Panc1 (cell line): ENCODE measurements around the gene WDR82. TPM values are rescaled to one million over a fixed set of nuclear protein-coding genes. Genes with fewer than 3 reads are reported as not detected.

ENCODE experiments used
- ATAC-seq: fragments of 200-7000 bp; cut with Tn5 transposase; 2 replicates; pipeline ENCODE4 v1.9.1; 2020; ENCODE audit warnings: mild to moderate bottlenecking, moderate library complexity
- BruUV-seq: library from RNA; stranded (reverse); fragments of 400-500 nt; replicated peaks from 2 replicates; lab custom pipeline; 2021; lab: Mats Ljungman, UMichigan
- CTCF ChIA-PET: fragments of 300-600 bp; sonication (Branson Sonifier 250); formaldehyde crosslinking; loops from one replicate; lab custom pipeline; 2022; ENCODE audit warnings: antibody characterized with exemption; lab: Charles Lee
- POLR2A ChIA-PET: fragments of 300-600 bp; sonication (Branson Sonifier 250); formaldehyde crosslinking; loops from one replicate; lab custom pipeline; 2022; ENCODE audit warnings: antibody characterized with exemption; lab: Charles Lee
- DNase-seq: peaks from one replicate; pipeline ENCODE4 v3.0.0-alpha.2; 2010; ENCODE audit warnings: low read depth, low spot score
- H3K27ac ChIP-seq: 2 replicates; pipeline ENCODE4 v1.5.1; 2011; ENCODE audit warnings: mild to moderate bottlenecking, low read length, inconsistent platforms
- H3K27me3 ChIP-seq: fragments of 200-500 bp; sonication (Bioruptor generic); 2 replicates; pipeline ENCODE4 v1.6.0; 2014; ENCODE audit warnings: low read length, inconsistent platforms; ENCODE audit not compliant: control insufficient read depth, insufficient read depth
- H3K36me3 ChIP-seq: fragments of 200-500 bp; sonication (Bioruptor generic); 2 replicates; pipeline ENCODE4 v1.5.1; 2014; ENCODE audit warnings: inconsistent platforms, mild to moderate bottlenecking, low read length, moderate library complexity; ENCODE audit not compliant: control insufficient read depth, insufficient read depth
- H3K4me1 ChIP-seq: 2 replicates; pipeline ENCODE4 v1.5.1; 2011; ENCODE audit warnings: inconsistent platforms, mild to moderate bottlenecking, low read length, moderate library complexity; ENCODE audit not compliant: control insufficient read depth, insufficient read depth
- H3K4me3 ChIP-seq, 2 experiments: 2 replicates each; pipeline ENCODE4 v1.5.1; 2011 to 2012; ENCODE audit warnings: low read depth in 2 of 2, low read length in 2 of 2, mild to moderate bottlenecking in 2 of 2, inconsistent platforms in 1 of 2, moderate library complexity in 1 of 2
- H3K9me3 ChIP-seq: fragments of 200-500 bp; sonication (Bioruptor generic); 2 replicates; pipeline ENCODE4 v1.5.1; 2014; ENCODE audit warnings: low read depth, mild to moderate bottlenecking, inconsistent platforms, low read length, moderate library complexity; ENCODE audit not compliant: control insufficient read depth, insufficient read depth
- POLR2AphosphoS5 ChIP-seq: IDR thresholded peaks from 2 replicates; pipeline ENCODE4 v1.6.1; 2012; ENCODE audit warnings: mild to moderate bottlenecking, low read depth, low read length, moderate library complexity
- SIN3A ChIP-seq: IDR thresholded peaks from 2 replicates; pipeline ENCODE4 v1.6.1; 2012; ENCODE audit warnings: low read depth, mild to moderate bottlenecking, low read length, moderate library complexity, borderline replicate concordance; ENCODE audit not compliant: insufficient read depth
- TCF7L2 ChIP-seq: IDR thresholded peaks from 2 replicates; pipeline ENCODE4 v1.6.1; 2011; ENCODE audit warnings: mild to moderate bottlenecking, low read depth, low read length, inconsistent platforms
- in situ Hi-C: cut with HindIII; loops from 2 replicates; pipeline ENCODE4 v1.10.0; 2016; ENCODE audit warnings: low sequenced_read_pairs, low pct_unique_long_range_greater_than_20kb
- intact Hi-C: fragments of 100-400 bp; cut with micrococcal nuclease; formaldehyde crosslinking; loops from one replicate; pipeline ENCODE4 v1.10.0; 2022; ENCODE audit not compliant: unreplicated experiment
- total RNA-seq: library from RNA; stranded (reverse); gene quantifications from one replicate; pipeline ENCODE4 v1.2.1, GENCODE V29; 2021; ENCODE audit not compliant: unreplicated experiment
- TF ChIP-seq, protein P1 (sequence below): fragments of 450-650 bp; IDR thresholded peaks from 2 replicates; pipeline ENCODE4 v1.5.1; 2017; ENCODE audit warnings: mild to moderate bottlenecking
- TF ChIP-seq, protein P2 (sequence below), 2 experiments: IDR thresholded peaks; 2 replicates each; pipeline ENCODE4 v1.6.1; 2011 to 2012; ENCODE audit warnings: low read depth in 2 of 2, control low read depth in 1 of 2, low read length in 1 of 2, mild to moderate bottlenecking in 1 of 2, moderate library complexity in 1 of 2; ENCODE audit not compliant: insufficient read depth in 1 of 2

Gene WDR82
- total RNA-seq, 1 experiment from 2014 or later: 57.9 TPM

DNA sequence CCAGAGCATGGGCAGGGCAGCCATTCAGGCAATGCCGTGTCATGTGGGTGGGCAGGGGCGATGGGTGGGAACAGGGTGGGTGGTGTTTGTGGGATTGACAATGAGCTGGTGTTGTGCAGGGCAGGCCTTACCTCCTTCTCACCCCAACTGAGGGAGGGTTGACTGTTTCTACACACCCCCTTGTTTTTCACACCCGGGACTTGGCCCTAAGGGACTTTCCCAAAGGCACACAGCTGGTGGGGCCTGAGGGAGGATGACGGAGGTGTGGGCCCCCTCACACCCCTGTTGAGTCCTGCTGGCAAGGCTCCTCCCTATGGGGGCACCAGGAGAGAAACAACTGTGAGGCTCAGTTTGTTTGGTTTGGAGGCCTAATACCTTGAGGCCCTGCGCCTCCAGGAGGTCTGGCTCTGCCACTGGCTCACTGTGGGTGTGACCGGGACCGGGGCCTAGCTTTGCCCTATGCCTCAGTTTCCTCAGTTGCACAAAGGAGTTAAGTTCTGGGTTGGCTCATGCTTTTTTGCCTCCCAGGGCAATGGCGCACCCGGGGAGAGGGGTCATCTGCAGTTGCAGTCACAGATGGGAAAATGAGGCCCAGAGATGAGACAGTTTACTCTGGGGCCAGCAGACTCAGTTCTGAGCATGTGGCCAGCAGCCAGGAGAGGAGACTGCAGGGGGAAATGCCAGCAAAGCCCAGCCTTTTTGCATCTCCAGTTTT, 32.6 kb upstream of the WDR82 start:
- no peak overlapping the region for H3K27ac ChIP-seq
- CTCF ChIA-PET: no interaction called here

DNA sequence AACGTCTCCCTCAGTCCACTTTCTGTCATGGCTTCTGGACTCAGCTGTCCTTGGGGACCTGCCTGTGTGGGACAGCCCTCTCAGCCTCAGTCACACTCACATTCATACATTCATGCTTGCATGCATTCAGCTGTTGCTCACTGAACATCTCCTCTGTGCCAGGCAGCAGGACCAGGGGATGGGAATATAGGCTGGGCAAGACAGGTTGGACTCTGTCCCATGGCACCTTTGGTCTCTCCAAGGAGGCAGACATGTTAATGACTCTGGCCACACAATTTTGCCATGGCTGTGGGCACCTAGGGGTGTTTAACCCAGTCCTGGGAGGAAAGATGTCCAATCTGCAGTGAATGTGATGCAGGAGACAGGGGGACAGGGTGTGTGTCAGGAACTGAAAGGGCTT, 29.9 kb upstream of the WDR82 start:
- TF ChIP-seq, protein P1, sequence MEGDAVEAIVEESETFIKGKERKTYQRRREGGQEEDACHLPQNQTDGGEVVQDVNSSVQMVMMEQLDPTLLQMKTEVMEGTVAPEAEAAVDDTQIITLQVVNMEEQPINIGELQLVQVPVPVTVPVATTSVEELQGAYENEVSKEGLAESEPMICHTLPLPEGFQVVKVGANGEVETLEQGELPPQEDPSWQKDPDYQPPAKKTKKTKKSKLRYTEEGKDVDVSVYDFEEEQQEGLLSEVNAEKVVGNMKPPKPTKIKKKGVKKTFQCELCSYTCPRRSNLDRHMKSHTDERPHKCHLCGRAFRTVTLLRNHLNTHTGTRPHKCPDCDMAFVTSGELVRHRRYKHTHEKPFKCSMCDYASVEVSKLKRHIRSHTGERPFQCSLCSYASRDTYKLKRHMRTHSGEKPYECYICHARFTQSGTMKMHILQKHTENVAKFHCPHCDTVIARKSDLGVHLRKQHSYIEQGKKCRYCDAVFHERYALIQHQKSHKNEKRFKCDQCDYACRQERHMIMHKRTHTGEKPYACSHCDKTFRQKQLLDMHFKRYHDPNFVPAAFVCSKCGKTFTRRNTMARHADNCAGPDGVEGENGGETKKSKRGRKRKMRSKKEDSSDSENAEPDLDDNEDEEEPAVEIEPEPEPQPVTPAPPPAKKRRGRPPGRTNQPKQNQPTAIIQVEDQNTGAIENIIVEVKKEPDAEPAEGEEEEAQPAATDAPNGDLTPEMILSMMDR: no peak
- TF ChIP-seq SIN3A: no peak
- no peak for TF ChIP-seq TCF7L2
- TF ChIP-seq POLR2AphosphoS5: no peak
- TF ChIP-seq, protein P2, sequence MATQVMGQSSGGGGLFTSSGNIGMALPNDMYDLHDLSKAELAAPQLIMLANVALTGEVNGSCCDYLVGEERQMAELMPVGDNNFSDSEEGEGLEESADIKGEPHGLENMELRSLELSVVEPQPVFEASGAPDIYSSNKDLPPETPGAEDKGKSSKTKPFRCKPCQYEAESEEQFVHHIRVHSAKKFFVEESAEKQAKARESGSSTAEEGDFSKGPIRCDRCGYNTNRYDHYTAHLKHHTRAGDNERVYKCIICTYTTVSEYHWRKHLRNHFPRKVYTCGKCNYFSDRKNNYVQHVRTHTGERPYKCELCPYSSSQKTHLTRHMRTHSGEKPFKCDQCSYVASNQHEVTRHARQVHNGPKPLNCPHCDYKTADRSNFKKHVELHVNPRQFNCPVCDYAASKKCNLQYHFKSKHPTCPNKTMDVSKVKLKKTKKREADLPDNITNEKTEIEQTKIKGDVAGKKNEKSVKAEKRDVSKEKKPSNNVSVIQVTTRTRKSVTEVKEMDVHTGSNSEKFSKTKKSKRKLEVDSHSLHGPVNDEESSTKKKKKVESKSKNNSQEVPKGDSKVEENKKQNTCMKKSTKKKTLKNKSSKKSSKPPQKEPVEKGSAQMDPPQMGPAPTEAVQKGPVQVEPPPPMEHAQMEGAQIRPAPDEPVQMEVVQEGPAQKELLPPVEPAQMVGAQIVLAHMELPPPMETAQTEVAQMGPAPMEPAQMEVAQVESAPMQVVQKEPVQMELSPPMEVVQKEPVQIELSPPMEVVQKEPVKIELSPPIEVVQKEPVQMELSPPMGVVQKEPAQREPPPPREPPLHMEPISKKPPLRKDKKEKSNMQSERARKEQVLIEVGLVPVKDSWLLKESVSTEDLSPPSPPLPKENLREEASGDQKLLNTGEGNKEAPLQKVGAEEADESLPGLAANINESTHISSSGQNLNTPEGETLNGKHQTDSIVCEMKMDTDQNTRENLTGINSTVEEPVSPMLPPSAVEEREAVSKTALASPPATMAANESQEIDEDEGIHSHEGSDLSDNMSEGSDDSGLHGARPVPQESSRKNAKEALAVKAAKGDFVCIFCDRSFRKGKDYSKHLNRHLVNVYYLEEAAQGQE (IDR thresholded peaks at IDR 0.05; ENCODE audit: insufficient read depth in 1 of 2, low read depth in 2 of 2, low read length in 1 of 2): no peak
- Histone ChIP-seq H3K4me3 (no peak overlapping the region), H3K27me3 (no peaks in the 10 kb centered on the region), H3K27ac (no peak overlapping the region), H3K4me1 (peaks cover under 1% of the 10 kb centered on the region; the same call in 1 of the 2 replicates), H3K9me3 (no peaks in the 10 kb centered on the region), H3K36me3 (no peaks in the 10 kb centered on the region)
- ChIA-PET CTCF (no interaction called here), POLR2A (no interaction called here)
- no peak for DNase-seq
- BruUV-seq: no TSS peak
- ATAC-seq: no peak
- in situ Hi-C loops (no loop called here), intact Hi-C loops (no loop called here)

More for the DNA sequence above, 32.6 kb upstream of the WDR82 start:
- H3K9me3 ChIP-seq: no peaks in the 10 kb centered on the region
- H3K4me3 ChIP-seq: no peak overlapping the region
- H3K27me3 ChIP-seq: no peaks in the 10 kb centered on the region
- no peaks in the 10 kb centered on the region for H3K36me3 ChIP-seq
- ATAC-seq (no peak), DNase-seq (no peak)
- in situ Hi-C loops: no loop called here
- no TSS peak for BruUV-seq
- intact Hi-C loops: no loop called here
- POLR2A ChIA-PET: no interaction called here
- TF ChIP-seq, protein P2 (IDR thresholded peaks at IDR 0.05; ENCODE audit: insufficient read depth in 1 of 2, low read depth in 2 of 2, low read length in 1 of 2): no peak
- TF ChIP-seq, protein P1: no peak
- TF ChIP-seq TCF7L2: no peak
- TF ChIP-seq SIN3A: no peak
- H3K4me1 ChIP-seq: peaks cover 12% of the 10 kb centered on the region
